MCF 10A (cell line): ENCODE results near the gene SORL1. TPM values are rescaled to one million over a fixed set of nuclear protein-coding genes. Genes with fewer than 3 reads are reported as not detected.

ENCODE experiments used
- BruUV-seq: library from RNA; stranded (reverse); fragments of 400-500 nt; replicated peaks from 2 replicates; lab custom pipeline; 2021; lab: Mats Ljungman, UMichigan
- CTCF ChIA-PET: fragments of 300-600 bp; sonication (Branson Sonifier 250); formaldehyde crosslinking; extraction: SDS; loops from one replicate; lab custom pipeline; 2021; ENCODE audit warnings: antibody characterized with exemption, inconsistent platforms; lab: Yijun Ruan, JAX
- POLR2A ChIA-PET: fragments of 300-600, 350-650 bp; sonication (Branson Sonifier 250); formaldehyde crosslinking; extraction: SDS; loops from one replicate; lab custom pipeline; 2020; ENCODE audit warnings: antibody characterized with exemption, inconsistent platforms; lab: Yijun Ruan, JAX
- DNase-seq: peaks from one replicate; pipeline ENCODE4 v3.0.0-alpha.2; 2018; ENCODE audit not compliant: unreplicated experiment
- H3K27ac Mint-ChIP-seq: one replicate; pipeline ENCODE4 v1.8.0; 2022; ENCODE audit warnings: mild to moderate bottlenecking, low read depth, mixed read lengths; ENCODE audit not compliant: unreplicated experiment
- H3K27me3 Mint-ChIP-seq: one replicate; pipeline ENCODE4 v1.8.0; 2022; ENCODE audit warnings: mixed read lengths; ENCODE audit not compliant: insufficient read depth, unreplicated experiment
- H3K36me3 Mint-ChIP-seq: one replicate; pipeline ENCODE4 v1.8.0; 2022; ENCODE audit warnings: mild to moderate bottlenecking, moderate library complexity, mixed read lengths; ENCODE audit not compliant: insufficient read depth, unreplicated experiment
- H3K4me1 Mint-ChIP-seq: one replicate; pipeline ENCODE4 v1.8.0; 2022; ENCODE audit warnings: mixed read lengths; ENCODE audit not compliant: insufficient read depth, unreplicated experiment
- H3K4me3 Mint-ChIP-seq: one replicate; pipeline ENCODE4 v1.8.0; 2022; ENCODE audit warnings: mild to moderate bottlenecking, moderate library complexity, mixed read lengths; ENCODE audit not compliant: unreplicated experiment
- H3K9me3 Mint-ChIP-seq: one replicate; pipeline ENCODE4 v1.8.0; 2022; ENCODE audit warnings: mixed read lengths; ENCODE audit not compliant: unreplicated experiment
- intact Hi-C: fragments of 100-400 bp; cut with micrococcal nuclease; formaldehyde crosslinking; loops from 2 replicates; pipeline ENCODE4 v1.14.1; 2022
- total RNA-seq: library from RNA; stranded (reverse); gene quantifications from 2 replicates; pipeline ENCODE4 v1.2.3, GENCODE V29; 2022
- TF ChIP-seq, protein P1 (sequence below): fragments of 200-600 bp; IDR thresholded peaks from one replicate; pipeline ENCODE4 v1.8.0; 2022; ENCODE audit warnings: antibody characterized with exemption, mild to moderate bottlenecking; ENCODE audit not compliant: unreplicated experiment

Gene SORL1
- total RNA-seq, 1 experiment from 2014 or later: 5.9 TPM

DNA sequence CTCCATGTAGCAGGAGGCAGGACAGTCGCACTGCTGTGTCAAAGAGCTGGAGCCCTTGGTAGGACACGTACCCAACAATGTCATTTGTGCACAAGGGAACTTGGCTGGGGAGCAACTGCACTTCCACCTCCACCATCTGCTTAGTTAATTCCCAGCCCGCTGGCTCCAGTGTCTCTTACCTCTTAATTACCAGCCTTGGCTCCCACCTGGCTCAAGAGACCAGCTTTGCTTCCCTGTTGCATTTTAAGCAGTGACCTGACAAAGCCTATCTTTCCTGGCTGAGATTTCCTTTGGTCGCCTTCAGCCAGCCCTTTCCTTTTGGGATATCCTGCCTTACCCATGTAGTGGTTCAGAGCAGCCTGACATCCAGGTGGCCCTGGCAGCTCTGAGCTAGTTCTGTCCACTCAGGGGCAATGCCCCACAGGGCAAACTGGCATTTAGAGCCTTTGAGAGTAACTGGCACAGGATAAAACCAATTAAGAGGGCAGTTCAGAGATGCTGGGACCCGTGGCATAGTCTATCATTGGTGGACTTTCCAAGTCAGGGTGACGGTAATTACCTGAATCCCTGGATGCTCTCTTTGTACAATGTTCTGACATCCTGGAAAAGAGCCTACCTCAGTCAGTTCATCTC is 213.2 kb downstream of the SORL1 start:
- peaks cover 12% of the 10 kb centered on the region for H3K4me1 Mint-ChIP-seq
- POLR2A ChIA-PET: interaction anchor here (0.6 to 0.9 kb wide), 2 partner anchors 425 to 436 kb away, joined by 3 read pairs; no protein-coding TSS in a partner anchor
- intact Hi-C loops: no loop called here
- TF ChIP-seq, protein P1, sequence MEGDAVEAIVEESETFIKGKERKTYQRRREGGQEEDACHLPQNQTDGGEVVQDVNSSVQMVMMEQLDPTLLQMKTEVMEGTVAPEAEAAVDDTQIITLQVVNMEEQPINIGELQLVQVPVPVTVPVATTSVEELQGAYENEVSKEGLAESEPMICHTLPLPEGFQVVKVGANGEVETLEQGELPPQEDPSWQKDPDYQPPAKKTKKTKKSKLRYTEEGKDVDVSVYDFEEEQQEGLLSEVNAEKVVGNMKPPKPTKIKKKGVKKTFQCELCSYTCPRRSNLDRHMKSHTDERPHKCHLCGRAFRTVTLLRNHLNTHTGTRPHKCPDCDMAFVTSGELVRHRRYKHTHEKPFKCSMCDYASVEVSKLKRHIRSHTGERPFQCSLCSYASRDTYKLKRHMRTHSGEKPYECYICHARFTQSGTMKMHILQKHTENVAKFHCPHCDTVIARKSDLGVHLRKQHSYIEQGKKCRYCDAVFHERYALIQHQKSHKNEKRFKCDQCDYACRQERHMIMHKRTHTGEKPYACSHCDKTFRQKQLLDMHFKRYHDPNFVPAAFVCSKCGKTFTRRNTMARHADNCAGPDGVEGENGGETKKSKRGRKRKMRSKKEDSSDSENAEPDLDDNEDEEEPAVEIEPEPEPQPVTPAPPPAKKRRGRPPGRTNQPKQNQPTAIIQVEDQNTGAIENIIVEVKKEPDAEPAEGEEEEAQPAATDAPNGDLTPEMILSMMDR: no peak
- DNase-seq: no peak
- H3K9me3 Mint-ChIP-seq: no peaks in the 10 kb centered on the region
- H3K36me3 Mint-ChIP-seq: no peaks in the 10 kb centered on the region
- H3K27me3 Mint-ChIP-seq: no peaks in the 10 kb centered on the region
- H3K4me3 Mint-ChIP-seq: no peak overlapping the region
- BruUV-seq: no TSS peak
- no peak overlapping the region for H3K27ac Mint-ChIP-seq
- CTCF ChIA-PET: interaction anchor here (1.1 kb wide), 1 partner anchor 550 kb away, joined by 3 read pairs; no protein-coding TSS in a partner anchor

DNA sequence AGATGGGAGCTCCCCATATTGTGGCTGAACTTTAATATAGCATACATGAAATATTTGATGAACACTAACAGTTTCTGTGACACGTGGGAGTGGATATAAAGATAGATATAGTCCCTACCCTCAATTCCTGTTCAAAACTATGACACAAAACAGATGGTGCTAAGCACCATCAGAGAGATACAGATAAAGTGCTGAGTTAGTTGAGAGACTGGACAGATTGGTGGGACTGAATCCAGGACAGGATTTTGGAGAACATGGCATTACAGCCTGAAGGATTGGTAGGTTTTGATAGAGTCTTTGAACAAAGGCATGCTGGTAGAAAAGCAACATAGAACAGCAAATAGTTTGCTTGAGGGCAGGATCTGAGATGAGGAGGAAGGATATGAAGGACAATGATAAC is 215.7 kb downstream of the SORL1 start:
- H3K9me3 Mint-ChIP-seq: no peaks in the 10 kb centered on the region
- ChIA-PET POLR2A (interaction anchor here (1.1 kb wide), 1 partner anchor 431 kb away, joined by 4 read pairs; no protein-coding TSS in a partner anchor), CTCF (interaction anchor here (1.0 kb wide), 1 partner anchor 11 kb away, joined by 4 read pairs; no protein-coding TSS in a partner anchor)
- H3K27ac Mint-ChIP-seq: no peak overlapping the region
- no TSS peak for BruUV-seq
- H3K27me3 Mint-ChIP-seq: no peaks in the 10 kb centered on the region
- no peak for DNase-seq
- intact Hi-C loops: no loop called here
- H3K4me1 Mint-ChIP-seq: no peaks in the 10 kb centered on the region
- TF ChIP-seq, protein P1: no peak
- H3K36me3 Mint-ChIP-seq: no peaks in the 10 kb centered on the region
- H3K4me3 Mint-ChIP-seq: no peak overlapping the region

DNA sequence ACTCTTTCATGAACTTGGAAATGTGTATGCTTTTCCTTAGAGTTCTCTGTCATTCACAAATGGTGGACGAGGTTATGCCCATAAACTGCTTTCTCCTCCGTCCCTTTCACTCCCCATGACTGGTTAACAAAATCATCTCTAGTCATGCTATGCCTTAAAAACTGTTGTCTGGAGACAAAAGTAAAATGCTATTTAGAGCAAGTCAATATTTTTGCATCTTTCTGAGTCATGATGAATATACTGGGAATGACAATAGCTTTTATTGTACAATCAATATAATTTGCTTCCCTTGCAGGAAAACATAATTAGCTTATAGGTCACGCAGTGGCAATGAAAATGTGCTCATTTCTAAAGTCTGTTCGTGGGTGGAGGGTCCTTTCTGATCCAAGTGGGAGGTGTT is 217.3 kb downstream of the SORL1 start:
- H3K9me3 Mint-ChIP-seq: no peaks in the 10 kb centered on the region
- BruUV-seq: no TSS peak
- POLR2A ChIA-PET: no interaction called here
- intact Hi-C loops: no loop called here
- no peak for DNase-seq
- H3K27ac Mint-ChIP-seq: no peak overlapping the region
- no peak overlapping the region for H3K4me3 Mint-ChIP-seq
- no peaks in the 10 kb centered on the region for H3K4me1 Mint-ChIP-seq
- TF ChIP-seq, protein P1: no peak
- no peaks in the 10 kb centered on the region for H3K27me3 Mint-ChIP-seq
- H3K36me3 Mint-ChIP-seq: no peaks in the 10 kb centered on the region
- CTCF ChIA-PET: interaction anchor here (0.7 to 1.1 kb wide), 5 partner anchors 222 to 1526 kb away, joined by 3 to 5 read pairs (median 4); partner anchors contain the start of gene CLMP

DNA sequence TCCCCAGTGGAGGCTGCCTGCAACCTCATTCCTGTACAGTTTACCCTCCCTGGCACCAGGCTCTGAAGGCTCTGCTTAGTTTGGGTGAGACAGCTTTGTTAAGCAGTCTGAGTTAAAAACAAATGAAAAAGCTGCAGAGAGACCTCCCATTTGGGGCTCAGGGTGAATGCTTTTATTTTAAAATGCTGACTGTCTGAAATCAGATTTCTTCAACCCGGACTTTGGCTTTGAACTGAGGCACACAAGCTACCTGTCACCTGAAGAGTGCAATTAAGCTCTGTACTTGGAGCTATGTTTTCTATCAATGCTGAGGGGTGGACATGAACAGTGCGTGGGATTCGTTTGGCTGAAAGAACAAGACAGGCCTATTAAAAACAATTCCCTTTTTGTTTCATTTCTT is 218.2 kb downstream of the SORL1 start:
- no TSS peak for BruUV-seq

More for the DNA sequence above, 218.2 kb downstream of the SORL1 start:
- Mint-ChIP-seq H3K36me3 (no peaks in the 10 kb centered on the region), H3K27me3 (no peaks in the 10 kb centered on the region), H3K9me3 (no peaks in the 10 kb centered on the region), H3K4me3 (no peak overlapping the region), H3K27ac (no peak overlapping the region), H3K4me1 (no peaks in the 10 kb centered on the region)
- intact Hi-C loops: no loop called here
- DNase-seq: no peak
- TF ChIP-seq, protein P1: no peak
- POLR2A ChIA-PET: no interaction called here
- CTCF ChIA-PET: interaction anchor here (0.6 to 1.2 kb wide), 4 partner anchors 9 to 1435 kb away, joined by 3 to 4 read pairs (median 4); no protein-coding TSS in a partner anchor
